Stimulated activated CD8-positive, alpha-beta memory T cell treated with anti-CD3 and anti-CD28 coated beads, Interleukin-12 subunit alpha, Interleukin-12 subunit beta, amount 100 ng/mL, for 4 hours (primary cell): Measurements from ENCODE around the gene C9orf57.
"Not testable (repeated sequence)": the region's sequence is repeated elsewhere in the genome, so short reads cannot be mapped to it uniquely, and the experiment has no call there.

Experiments
- DNase-seq: peaks from one replicate; pipeline ENCODE4 v3.0.0-alpha.2; 2020; ENCODE audit warnings: low read depth

The C9orf57 gene, protein sequence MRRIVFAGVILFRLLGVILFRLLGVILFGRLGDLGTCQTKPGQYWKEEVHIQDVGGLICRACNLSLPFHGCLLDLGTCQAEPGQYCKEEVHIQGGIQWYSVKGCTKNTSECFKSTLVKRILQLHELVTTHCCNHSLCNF

DNA sequence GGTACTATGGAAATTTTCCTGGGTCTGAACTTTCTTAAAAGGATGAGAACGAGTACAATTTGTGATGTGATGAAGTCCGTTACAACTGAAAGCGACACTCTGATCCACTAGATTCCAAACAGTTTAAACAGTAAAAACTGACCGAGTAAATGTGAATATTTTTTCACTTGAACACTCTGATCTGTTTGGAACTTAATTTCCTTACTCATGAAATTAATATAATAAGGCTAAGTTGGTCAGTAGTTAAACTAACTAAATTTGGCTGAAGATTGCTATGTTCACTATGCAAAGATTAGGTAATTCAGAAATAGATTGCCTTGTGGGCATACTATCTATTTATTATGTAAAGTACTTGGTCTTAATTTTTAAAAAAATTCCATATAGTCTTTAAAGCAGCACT is at the start of gene C9orf57:
Gene C9orf57, minus strand, starts transcription at position 101 of the 400 bp plus-strand sequence. CDS start 1,282 bp downstream, outside the sequence.
- no peak for DNase-seq

DNA sequence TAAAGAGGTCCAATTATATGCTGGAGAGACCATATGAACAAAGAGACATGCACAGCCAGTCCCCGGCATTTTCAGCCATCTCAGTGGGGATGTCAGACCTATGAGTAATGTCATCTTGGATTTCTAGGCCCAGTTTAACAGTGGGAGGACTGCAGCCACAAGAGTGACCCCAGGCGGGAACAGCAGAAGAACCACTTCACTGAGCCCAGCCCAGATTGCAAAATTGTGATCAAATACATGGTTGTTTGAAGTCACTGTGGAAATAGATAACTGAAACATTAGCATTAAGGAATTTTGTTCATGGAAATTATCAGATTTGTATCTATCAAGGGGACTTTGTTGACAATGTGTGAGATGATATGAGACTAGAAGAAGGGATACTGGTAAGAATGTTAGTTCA is 42.1 kb upstream of the C9orf57 start:
- DNase-seq = no peak

DNA sequence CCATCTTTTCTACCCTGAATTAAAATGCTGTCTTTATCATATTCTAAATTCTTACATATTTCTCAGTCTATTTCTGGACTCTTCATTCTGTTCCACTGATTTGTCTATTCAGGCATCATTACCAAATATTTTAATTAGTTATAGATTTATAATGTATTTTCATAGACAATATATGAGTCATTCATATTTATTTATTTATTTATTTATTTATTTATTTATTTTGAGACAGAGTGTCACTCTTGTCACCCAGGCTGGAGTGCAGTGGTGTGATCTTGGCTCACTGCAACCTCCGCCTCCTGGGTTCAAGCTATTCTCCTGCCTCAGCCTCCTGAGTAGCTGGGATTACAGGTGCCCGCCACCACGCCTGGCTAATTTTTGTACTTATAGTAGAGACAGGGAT is 35.1 kb upstream of the C9orf57 start:
- DNase-seq = not testable (repeated sequence)

DNA sequence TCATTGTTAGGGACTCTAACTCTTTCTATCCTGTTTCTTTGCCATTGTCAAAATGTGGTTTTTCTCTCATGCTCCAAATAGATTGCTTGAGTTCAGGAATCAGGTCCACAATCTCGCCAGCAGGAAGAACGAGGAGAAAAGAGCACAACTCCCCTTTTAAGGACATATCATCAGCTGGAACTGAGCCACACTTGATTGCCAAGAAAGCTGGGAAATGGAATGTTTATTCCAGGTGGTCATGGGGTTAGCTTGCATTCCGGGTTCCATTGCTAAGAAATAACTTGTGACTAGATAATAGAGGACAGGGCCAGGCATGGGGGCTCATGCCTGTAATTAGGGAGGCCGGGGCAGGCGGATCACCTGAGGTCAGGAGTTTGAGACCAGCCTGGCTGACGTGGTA is 32.4 kb upstream of the C9orf57 start:
- no peak for DNase-seq

DNA sequence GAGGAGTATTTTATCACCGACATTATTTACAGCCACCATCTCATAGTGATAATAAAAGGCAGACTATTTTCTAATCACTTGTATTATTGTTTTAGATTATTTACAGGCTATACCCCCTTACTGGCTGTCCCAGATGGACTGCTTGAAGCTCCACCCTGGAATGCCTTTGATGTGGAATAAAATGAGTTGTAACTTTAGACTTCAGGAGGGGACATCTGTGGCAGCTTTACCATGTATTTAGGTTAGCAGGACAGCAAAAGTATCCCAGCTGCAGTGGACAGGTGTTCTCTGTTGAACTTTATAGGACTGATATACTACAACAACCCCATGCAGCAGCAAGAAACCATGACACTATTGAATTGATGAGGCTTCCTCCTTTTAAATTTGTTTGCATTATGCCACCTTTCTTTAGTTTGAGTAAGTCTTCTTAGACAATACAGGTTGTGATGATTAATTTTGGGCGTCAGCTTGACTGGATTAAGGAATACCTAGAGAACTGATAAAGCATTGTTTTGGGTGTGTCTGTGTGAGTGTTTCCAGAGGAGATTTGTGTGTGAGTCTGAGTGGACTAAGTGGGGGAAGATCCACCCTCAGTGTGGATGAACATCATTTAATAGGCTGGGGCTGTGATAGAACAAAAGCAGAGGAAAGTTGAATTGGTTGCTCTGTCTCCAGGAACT is 29.2 kb upstream of the C9orf57 start:
- DNase-seq = no peak

DNA sequence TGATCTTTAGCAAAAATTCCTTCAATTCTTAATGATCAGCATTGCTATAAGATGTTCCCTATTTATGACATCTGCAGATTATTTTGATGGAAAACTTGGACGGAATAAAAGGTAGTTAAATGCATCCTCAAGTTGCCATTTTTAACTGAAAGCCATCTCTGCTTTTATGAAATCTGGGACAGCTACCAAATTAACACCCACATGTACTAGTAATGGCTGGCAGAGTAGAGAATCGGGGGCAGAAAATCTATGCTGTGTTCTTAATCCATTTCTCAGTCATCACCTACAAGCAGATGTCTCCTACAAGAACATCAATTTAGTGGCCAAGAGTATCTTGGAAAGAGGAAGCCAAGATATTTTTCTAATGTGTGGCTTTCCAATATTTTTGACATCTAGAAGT is 22.1 kb upstream of the C9orf57 start:
- DNase-seq = no peak

DNA sequence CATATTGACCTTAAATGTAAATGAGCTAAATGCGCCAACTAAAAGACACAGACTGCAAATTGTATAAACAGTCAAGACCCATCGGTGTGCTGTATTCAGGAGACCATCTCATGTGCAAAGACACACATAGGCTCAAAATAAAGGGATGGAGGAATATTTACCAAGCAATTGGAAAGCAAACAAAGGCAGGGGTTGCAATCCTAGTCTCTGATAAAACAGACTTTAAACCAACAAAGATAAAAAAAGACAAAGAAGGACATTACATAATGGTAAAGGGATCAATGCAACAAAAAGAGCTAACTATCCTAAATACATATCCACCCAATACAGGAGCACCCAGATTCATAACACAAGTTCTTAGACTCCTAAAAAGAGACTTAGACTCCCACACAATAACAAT is 14.3 kb upstream of the C9orf57 start:
- not testable (repeated sequence) for DNase-seq

DNA sequence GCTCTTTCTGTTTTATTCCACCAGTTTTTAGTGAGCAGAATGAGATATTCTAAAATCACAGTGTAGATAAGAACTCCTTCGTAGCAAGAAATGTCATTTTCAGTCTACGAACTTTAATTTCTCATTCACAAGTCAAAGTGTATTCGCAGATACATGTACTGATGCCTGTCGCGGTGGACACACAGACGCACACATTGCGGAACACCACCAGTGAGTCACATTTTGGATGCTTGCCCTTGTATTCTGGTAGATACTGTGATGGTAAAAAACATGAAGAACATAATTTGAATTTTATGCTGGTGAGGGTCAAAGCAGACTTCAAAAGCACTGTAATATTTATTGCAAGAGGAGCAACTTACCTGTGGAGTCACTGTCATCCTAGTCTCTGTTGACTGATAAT is 4.7 kb upstream of the C9orf57 start:
- no peak for DNase-seq

DNA sequence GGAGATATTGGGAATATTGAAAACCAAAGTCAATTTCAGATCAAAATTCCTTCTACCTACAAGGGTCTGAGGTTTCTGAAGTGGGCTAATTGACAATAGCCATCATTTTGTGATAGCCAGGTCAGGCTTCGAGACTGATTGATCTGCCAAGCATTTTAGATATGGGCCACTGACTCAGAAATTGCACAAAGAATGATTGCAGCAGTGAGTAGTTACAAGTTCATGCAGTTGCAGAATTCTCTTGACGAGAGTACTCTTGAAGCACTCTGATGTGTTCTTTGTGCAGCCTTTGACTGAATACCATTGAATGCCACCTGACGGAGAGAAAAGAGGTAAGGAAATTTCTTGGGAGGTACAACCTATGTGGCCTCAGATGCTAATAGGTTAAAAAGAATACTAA is 8.3 kb downstream of the C9orf57 start:
- no peak for DNase-seq

DNA sequence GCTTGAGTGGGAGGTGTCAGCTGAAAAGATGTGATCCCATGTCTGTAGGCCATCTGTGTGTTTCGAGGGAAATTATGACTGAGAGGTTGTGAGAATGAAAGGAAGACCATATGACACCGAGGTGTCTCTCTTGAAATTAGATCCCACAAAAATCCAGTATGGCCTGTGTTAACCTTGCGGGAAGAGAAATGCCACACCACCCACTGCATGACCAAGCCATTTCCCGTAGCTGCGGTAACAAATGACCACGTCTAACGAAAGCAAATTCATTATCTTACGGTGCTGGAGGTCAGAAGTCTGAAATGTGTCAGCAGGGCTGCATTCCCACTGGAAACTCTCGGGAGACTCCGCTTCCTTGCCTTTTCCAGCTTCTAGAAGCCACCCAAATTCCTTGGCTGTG is 11.6 kb downstream of the C9orf57 start:
- DNase-seq = no peak

DNA sequence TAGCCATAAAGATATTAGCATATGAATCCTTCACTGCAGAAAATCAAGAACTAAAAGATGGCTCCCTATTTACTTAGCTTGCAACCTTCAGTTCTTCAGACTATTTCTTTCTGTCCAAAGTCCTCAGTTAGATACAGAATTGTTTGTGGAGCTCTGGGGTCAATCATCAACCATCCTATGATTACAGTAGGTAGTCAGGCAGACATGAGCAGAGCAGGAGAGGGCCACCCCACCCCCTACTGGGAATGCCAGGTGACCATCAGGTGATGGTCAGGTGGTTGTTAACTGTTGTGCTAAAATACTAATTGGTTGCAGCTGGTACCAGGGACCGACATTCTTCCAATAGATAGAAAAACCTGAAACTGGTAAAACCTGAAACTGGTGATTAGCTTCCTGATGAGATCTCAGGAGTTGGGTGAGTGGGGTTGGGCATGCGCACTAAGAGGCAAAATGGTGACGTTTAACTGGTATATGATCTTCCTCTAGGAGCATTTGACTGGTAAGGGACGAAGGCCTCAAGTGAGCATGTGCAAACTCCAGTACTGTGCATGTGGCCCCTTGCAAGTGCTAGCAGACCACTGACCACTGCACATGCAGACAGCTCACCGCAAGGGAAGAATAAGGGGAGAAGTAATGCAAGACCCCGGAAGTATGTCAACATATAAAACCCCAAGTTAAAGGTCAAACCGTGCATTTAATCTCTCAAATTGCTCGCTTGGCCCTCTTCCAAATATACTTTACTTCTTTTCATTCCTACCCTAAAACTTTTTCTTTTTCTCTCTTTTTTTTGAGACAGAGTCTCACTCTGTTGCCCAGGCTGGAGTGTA is 13.6 kb downstream of the C9orf57 start:
- DNase-seq = no peak

DNA sequence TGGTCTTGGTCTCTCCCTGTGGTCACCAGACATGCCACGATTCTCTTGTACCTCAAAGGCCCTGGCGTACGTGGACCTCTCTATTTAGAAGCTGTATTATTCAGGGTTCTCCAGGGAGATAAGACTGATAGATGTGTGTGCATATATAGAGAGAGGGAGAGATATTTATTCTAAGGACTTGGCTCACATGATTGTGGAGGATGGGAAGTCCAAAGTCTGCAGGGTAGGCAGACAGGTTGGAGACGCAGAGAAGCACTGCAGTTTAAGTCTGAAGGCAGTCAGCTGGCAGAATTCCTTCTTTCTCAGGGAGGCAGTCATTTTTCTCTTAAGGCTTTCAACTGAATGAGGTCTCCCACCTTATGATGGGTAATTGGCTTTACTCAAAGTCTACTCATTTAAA is 16.3 kb downstream of the C9orf57 start:
- DNase-seq = no peak

DNA sequence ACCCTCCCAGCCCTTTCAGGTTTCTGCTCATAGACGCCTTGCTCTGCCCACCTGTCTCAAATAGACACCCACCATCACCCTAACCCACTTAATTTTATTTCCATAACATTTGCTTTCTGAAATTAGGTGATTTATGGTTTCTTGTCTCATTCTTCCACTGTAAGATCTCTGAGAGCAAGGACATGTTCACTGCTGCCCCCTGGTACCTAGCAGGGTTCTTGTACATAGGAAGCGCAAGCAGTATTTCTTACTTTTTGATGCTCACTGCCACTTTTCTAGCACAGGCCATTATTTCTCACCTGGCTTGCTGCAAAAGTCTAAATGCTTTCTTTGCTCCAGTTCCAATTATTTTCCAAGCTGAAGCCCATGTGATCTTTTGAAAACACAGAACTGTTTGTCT is 16.8 kb downstream of the C9orf57 start:
- no peak for DNase-seq

DNA sequence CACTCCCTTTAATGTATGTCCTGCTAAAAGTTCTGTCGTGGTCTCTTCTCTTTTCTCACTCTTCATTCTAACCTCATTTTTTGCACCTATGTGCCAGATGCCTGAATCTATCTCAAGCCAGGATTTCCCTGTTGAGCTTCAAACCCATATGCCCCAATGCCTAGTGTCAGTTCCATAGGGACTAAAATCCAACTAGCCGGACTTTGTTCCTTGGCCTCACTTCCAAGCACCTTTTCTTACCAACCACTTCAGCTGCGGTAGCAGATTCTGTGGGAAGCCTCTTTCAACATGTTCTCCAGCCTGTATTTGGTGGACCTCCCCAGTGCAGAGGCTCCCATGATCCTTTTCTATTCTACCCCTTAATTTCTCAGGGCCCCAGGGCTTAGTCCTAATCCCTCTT is 17.5 kb downstream of the C9orf57 start:
- no peak for DNase-seq

DNA sequence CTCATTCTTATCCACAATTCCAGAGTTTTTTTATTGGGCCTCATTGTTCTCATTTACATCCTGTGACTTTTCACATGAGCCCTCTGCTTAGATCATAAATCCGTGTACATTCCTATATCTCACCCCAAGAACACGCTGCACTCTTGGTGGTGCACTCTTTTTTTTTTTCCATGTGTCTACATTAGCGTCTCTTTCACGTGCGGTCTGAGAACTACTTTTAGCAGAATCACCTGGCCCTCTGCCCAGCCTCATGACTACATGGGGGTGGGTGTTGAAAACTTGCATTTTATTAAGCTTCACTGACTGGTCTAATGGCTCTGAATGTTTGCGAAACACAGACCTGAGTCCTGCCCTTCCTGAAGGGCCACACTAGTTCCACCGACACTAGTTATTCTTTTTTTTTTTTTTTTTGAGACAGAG is 18.6 kb downstream of the C9orf57 start:
- DNase-seq = no peak

DNA sequence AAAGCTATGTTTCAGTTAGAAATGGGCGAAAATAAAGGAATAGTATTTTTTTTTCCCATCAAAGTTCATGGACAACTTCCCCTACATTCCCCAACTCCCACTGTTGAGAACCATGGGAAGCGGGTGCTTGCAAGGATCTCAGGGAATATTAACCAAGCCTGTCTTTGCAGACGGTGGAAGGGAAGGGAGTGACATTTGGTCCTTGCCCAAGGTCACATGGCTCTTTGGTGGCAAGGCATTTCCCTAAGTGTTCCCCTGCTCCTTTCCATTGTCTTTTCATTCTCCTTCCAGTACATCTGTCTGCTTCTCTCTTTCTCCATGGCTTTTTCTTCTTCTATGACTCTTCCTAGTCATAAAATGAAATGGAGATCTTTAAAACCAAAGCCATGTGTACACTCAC is 19.0 kb downstream of the C9orf57 start:
- no peak for DNase-seq

DNA sequence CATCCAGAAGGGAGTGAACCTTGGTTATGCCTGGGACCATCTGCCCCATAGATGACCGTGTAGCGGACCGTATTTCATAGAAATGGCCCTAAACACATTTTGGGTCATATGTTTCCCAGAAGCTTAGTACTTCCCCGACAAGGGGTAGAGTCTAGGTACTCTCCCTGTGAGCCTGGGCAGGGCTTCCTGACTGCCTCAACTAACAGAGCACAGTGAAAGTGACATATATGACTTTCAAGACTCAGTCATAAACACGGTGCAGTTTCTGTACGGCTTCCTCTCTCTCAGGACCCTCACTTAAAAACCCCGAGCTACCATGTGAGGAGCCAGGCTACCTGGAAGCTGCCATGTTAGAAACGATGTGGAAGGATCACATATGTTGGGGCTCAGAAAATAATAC is 20.9 kb downstream of the C9orf57 start:
- DNase-seq = no peak

DNA sequence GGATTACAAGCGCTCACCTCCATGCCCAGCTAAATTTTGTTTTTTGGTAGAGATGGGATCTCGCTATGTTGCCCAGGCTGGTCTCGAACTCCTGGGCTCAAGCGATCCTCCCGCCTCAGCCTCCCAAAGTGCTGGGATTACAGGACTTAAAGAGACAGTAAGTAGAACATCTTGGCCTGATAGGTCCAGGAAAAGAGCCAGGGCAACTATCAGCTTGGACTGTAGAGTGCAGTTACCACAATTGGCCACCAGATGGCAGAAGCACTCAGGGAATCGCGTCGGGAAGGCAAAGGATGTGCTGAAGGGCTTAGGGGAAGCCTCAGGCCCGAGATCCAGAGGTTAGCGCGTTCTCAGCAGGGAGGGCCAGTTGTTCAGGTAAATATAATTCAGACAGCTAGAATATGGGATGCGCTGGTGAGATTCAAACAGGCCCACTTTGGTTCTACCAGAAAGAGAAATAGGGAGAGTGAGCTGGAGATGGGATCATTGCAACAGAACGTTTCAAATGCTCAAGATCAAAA is 21.5 kb downstream of the C9orf57 start:
- peak; percentile 20 for DNase-seq

DNA sequence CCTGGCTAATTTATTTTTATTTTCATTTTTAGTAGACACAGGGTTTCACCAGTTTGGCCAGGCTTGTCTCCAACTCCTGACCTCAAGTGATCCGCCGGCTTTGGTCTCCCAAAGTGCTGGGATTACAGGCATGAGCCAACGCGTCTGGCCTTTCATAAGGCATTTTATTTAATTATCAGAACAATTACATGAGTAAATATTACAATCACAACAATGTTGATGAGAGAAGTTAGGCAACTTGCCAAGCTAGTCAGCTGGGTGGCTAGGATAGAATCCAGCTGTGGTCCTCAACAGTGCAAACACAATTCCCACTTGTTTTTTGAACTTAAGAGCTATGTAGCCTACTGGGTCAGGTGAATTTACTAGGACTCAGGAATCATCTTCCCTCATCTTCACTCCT is 22.0 kb downstream of the C9orf57 start:
- DNase-seq = no peak

DNA sequence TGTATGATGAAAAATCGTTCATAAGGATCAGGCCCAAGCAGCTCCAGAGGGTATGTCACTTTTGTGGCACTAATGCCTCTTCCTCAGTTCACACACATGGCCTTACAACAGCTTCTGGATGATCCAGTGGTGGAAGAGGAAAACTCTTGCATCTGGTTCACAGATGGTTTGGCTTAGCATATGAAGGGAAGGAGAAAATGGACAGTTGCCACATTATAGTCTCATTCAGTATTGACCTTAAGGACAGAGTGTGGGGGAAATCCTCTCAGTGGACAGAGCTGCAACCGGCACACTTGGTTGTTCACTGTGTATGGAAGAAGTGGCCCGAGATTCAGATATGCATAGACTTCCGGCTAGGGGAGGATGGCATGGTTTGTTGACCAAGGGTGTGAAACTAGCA is 22.8 kb downstream of the C9orf57 start:
- DNase-seq = no peak

DNA sequence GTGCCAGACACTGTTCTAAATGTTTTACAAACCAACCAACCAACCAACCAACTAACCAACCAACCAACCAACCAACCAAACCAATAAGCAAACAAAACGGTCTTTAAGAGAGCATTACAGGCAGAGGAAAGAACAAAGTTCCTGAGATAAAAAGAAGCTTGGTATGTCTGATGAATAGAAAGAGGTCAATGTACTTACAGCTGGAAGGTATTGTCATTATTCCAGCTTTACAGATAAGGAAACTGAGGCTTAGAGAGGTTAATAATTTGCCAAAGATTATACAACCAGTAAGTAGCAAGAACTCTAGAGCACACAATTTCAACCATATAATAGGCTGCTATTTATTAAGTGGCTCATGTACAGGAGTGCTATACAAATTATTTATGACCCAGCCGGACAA is 29.6 kb downstream of the C9orf57 start:
- no peak for DNase-seq

DNA sequence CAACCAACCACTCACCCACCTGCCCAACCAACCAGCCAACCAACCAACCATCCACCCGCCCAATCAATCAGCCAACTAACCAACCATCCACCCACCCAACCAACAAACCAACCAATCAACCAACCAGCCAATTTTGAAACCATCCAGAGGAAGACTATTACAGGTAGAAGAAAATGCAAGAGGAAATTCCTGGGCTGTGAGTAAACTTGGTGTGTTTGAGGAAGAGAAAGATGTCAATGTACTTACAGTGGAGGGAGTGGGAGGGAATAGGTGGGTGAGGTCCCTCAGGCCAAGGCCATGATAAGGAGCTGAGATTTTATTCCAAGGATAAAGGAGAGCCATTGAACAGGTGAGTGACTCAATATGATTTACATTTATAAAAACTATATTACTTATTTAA is 30.4 kb downstream of the C9orf57 start:
- no peak for DNase-seq

DNA sequence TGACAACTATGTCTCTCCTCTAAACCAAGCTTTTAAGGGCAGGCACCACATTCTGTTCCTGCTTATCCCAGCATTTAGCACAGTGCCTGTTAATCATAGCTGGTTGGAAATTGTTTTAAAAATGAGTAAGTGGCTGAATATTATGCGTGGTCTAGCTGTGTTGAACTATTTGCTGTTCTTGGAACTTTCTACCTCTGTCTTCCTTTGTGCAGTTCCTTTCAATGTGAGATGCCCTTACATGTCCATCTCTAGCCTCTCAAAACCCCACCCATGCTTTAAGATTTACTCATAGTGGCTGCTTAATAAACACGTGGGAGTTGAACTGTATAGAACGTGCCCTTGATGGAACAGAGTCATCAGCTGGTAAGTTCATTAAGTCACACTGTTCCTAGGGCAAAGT is 34.5 kb downstream of the C9orf57 start:
- DNase-seq = no peak
